ENCODE data around the gene FAM107A. TPM values are rescaled to one million over a fixed set of nuclear protein-coding genes. Genes with fewer than 3 reads are reported as not detected.

FAM107A gene
- total and polyA plus RNA-seq, 2 of the 13 experiments (the other 11 are each of a cell fraction or from before 2014, with no cell fraction given), result not detected

DNA sequence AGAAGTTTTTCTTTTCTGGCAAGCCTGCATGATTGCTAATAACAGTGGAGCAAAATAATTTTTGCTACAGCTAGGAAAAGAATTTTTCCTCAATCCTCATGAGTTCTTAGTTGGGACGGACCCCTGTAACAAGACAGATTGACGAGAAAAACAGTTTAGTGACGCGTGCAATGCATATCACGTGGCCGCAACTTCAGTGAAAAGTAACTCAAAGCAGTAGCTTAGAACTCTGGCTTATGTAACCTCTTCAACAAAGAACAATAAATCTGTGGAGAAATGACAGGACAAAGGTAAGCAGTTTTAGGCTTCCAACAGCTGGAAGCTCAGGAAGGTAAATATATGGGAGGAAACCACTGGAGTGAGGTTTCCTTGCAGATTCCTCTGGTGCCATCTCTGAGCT, 19.7 kb downstream of the FAM107A start (continued):
- TF ChIP-seq, protein P1, sequence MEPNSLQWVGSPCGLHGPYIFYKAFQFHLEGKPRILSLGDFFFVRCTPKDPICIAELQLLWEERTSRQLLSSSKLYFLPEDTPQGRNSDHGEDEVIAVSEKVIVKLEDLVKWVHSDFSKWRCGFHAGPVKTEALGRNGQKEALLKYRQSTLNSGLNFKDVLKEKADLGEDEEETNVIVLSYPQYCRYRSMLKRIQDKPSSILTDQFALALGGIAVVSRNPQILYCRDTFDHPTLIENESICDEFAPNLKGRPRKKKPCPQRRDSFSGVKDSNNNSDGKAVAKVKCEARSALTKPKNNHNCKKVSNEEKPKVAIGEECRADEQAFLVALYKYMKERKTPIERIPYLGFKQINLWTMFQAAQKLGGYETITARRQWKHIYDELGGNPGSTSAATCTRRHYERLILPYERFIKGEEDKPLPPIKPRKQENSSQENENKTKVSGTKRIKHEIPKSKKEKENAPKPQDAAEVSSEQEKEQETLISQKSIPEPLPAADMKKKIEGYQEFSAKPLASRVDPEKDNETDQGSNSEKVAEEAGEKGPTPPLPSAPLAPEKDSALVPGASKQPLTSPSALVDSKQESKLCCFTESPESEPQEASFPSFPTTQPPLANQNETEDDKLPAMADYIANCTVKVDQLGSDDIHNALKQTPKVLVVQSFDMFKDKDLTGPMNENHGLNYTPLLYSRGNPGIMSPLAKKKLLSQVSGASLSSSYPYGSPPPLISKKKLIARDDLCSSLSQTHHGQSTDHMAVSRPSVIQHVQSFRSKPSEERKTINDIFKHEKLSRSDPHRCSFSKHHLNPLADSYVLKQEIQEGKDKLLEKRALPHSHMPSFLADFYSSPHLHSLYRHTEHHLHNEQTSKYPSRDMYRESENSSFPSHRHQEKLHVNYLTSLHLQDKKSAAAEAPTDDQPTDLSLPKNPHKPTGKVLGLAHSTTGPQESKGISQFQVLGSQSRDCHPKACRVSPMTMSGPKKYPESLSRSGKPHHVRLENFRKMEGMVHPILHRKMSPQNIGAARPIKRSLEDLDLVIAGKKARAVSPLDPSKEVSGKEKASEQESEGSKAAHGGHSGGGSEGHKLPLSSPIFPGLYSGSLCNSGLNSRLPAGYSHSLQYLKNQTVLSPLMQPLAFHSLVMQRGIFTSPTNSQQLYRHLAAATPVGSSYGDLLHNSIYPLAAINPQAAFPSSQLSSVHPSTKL (CRISPR knock-in tag; IDR thresholded peaks at IDR 0.05), result peak; percentile 41; the same call in 1 of the 2 replicates
- TF ChIP-seq HIVEP1 (CRISPR knock-in tag; IDR thresholded peaks at IDR 0.05), result no peak
- no peak for TF ChIP-seq MXI1 (IDR thresholded peaks at IDR 0.05; ENCODE audit: borderline replicate concordance, low read depth, low read length)
- TF ChIP-seq ATM (IDR thresholded peaks at IDR 0.05; ENCODE audit: borderline replicate concordance), result no peak
- TF ChIP-seq, protein P2, sequence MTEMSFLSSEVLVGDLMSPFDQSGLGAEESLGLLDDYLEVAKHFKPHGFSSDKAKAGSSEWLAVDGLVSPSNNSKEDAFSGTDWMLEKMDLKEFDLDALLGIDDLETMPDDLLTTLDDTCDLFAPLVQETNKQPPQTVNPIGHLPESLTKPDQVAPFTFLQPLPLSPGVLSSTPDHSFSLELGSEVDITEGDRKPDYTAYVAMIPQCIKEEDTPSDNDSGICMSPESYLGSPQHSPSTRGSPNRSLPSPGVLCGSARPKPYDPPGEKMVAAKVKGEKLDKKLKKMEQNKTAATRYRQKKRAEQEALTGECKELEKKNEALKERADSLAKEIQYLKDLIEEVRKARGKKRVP (CRISPR knock-in tag; IDR thresholded peaks at IDR 0.05), result no peak
- TF ChIP-seq FOXA3 (CRISPR knock-in tag; IDR thresholded peaks at IDR 0.05), result peak; percentile 43
- no peak for TF ChIP-seq ZNF446 (CRISPR knock-in tag; IDR thresholded peaks at IDR 0.05)
- no peak for TF ChIP-seq ZFP36L2 (CRISPR knock-in tag; IDR thresholded peaks at IDR 0.05)
- TF ChIP-seq ZNF746 (CRISPR knock-in tag; IDR thresholded peaks at IDR 0.05), result no peak
- no peak for TF ChIP-seq SIX4 (CRISPR knock-in tag; IDR thresholded peaks at IDR 0.05)
- no peak for TF ChIP-seq IRF2 (CRISPR knock-in tag; IDR thresholded peaks at IDR 0.05)
- no peak for TF ChIP-seq REL (CRISPR knock-in tag; conservative IDR thresholded peaks at IDR 0.05)
- TF ChIP-seq ZNF652 (CRISPR knock-in tag; IDR thresholded peaks at IDR 0.05; ENCODE audit: borderline replicate concordance, low read depth), result no peak
- TF ChIP-seq, protein P3, sequence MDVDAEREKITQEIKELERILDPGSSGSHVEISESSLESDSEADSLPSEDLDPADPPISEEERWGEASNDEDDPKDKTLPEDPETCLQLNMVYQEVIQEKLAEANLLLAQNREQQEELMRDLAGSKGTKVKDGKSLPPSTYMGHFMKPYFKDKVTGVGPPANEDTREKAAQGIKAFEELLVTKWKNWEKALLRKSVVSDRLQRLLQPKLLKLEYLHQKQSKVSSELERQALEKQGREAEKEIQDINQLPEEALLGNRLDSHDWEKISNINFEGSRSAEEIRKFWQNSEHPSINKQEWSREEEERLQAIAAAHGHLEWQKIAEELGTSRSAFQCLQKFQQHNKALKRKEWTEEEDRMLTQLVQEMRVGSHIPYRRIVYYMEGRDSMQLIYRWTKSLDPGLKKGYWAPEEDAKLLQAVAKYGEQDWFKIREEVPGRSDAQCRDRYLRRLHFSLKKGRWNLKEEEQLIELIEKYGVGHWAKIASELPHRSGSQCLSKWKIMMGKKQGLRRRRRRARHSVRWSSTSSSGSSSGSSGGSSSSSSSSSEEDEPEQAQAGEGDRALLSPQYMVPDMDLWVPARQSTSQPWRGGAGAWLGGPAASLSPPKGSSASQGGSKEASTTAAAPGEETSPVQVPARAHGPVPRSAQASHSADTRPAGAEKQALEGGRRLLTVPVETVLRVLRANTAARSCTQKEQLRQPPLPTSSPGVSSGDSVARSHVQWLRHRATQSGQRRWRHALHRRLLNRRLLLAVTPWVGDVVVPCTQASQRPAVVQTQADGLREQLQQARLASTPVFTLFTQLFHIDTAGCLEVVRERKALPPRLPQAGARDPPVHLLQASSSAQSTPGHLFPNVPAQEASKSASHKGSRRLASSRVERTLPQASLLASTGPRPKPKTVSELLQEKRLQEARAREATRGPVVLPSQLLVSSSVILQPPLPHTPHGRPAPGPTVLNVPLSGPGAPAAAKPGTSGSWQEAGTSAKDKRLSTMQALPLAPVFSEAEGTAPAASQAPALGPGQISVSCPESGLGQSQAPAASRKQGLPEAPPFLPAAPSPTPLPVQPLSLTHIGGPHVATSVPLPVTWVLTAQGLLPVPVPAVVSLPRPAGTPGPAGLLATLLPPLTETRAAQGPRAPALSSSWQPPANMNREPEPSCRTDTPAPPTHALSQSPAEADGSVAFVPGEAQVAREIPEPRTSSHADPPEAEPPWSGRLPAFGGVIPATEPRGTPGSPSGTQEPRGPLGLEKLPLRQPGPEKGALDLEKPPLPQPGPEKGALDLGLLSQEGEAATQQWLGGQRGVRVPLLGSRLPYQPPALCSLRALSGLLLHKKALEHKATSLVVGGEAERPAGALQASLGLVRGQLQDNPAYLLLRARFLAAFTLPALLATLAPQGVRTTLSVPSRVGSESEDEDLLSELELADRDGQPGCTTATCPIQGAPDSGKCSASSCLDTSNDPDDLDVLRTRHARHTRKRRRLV (CRISPR knock-in tag; IDR thresholded peaks at IDR 0.05), result no peak
- 0 out of 2 replicates have a peak, but pooled peaks have one; percentile 27 for TF ChIP-seq CREB1 (IDR thresholded peaks at IDR 0.05)
- TF ChIP-seq CREB1 (CRISPR knock-in tag; IDR thresholded peaks at IDR 0.05), result no peak
- no peak for TF ChIP-seq TEAD3 (CRISPR knock-in tag; optimal IDR thresholded peaks at IDR 0.05; ENCODE audit: borderline replicate concordance)
- TF ChIP-seq ZNF790 (CRISPR knock-in tag; IDR thresholded peaks at IDR 0.05; ENCODE audit: borderline replicate concordance), result no peak
- TF ChIP-seq ZNF136 (CRISPR knock-in tag; IDR thresholded peaks at IDR 0.05; ENCODE audit: low read depth), result no peak
- TF ChIP-seq, protein P4, sequence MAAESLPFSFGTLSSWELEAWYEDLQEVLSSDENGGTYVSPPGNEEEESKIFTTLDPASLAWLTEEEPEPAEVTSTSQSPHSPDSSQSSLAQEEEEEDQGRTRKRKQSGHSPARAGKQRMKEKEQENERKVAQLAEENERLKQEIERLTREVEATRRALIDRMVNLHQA (CRISPR knock-in tag; IDR thresholded peaks at IDR 0.05), result no peak
- TF ChIP-seq, protein P5, sequence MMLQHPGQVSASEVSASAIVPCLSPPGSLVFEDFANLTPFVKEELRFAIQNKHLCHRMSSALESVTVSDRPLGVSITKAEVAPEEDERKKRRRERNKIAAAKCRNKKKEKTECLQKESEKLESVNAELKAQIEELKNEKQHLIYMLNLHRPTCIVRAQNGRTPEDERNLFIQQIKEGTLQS (CRISPR knock-in tag; IDR thresholded peaks at IDR 0.05), result no peak
- no peak for TF ChIP-seq ZFP62 (CRISPR knock-in tag; IDR thresholded peaks at IDR 0.05)
- no peak for TF ChIP-seq ZNF878 (CRISPR knock-in tag; IDR thresholded peaks at IDR 0.05)

Data from HepG2 (cell line).